Body of pancreas (tissue), 4 donors: Measurements from ENCODE around the gene GPBP1L1. TPM values are rescaled to one million over a fixed set of nuclear protein-coding genes. Genes with fewer than 3 reads are reported as not detected.

Source experiments
- ATAC-seq: fragments of 150-250 bp; one replicate; pipeline ENCODE4 v1.9.1; 2016
- DNase-seq, 4 donors: peaks; one replicate each; pipeline ENCODE4 v3.0.0-alpha.2; 2019
- H3K27ac ChIP-seq, 4 donors: fragments of 200-600 bp; sonication (generic); 1 replicate in 3 of 4; 2 replicates in 1 of 4; pipeline versions ENCODE4 v1.5.1 to v1.6.1; 2016 to 2019; ENCODE audit warnings: mild to moderate bottlenecking in 1 of 4, mixed read lengths in 1 of 4, moderate library complexity in 1 of 4
- H3K27me3 ChIP-seq, 2 donors: fragments of 200-600 bp; sonication (generic); one replicate each; pipeline ENCODE4 v1.6.0; 2016; ENCODE audit warnings: mild to moderate bottlenecking in 1 of 2
- H3K36me3 ChIP-seq, 2 donors: fragments of 200-600 bp; sonication (generic); replicated peaks in 1 of 2; 2 replicates each; pipeline ENCODE4 v1.5.1; 2016; ENCODE audit warnings: low read depth in 2 of 2; ENCODE audit not compliant: insufficient read depth in 1 of 2
- H3K4me1 ChIP-seq: fragments of 200-600 bp; sonication (generic); one replicate; pipeline ENCODE4 v1.6.0; 2016
- H3K4me3 ChIP-seq, 2 donors: fragments of 200-600 bp; sonication (generic); 1 replicate in 1 of 2; 2 replicates in 1 of 2; pipeline ENCODE4 v1.5.1; 2016 to 2019
- H3K9me3 ChIP-seq, 3 donors: fragments of 200-600 bp; sonication (generic); 1 replicate in 2 of 3; 2 replicates in 1 of 3; pipeline ENCODE4 v1.5.1; 2016
- CTCF ChIP-seq, 7 experiments: fragments of 450-650 bp in 4 of 7; fragments of 200-600 bp in 3 of 7; sonication (generic) in 3 of 7; IDR thresholded peaks; one replicate each; pipeline ENCODE4 v1.5.1; 2016 to 2019; ENCODE audit warnings: antibody characterized with exemption in 7 of 7
- POLR2A ChIP-seq, 3 donors: fragments of 450-650 bp; IDR thresholded peaks; one replicate each; pipeline ENCODE4 v1.6.1; 2016; ENCODE audit warnings: antibody characterized with exemption in 3 of 3, mild to moderate bottlenecking in 2 of 3
- WGBS, 2 donors: methylation state at CpG; one replicate each; pipeline ENCODE4 v1.1.5; 2017; 5-methylcytosine and 5-hydroxymethylcytosine counted together
- intact Hi-C: fragments of 100-400 bp; cut with DNase I; formaldehyde crosslinking; loops from one replicate; pipeline ENCODE4 v1.15.1; 2023
- total RNA-seq, 2 donors: library from RNA; depleted of rRNA; stranded (reverse); fragments of >200 nt; gene quantifications; one replicate each; pipeline ENCODE4 v1.1.0, GENCODE V29; 2016

GPBP1L1 gene
- total RNA-seq, 2 donors from 2014 or later, result 61.0 to 90.0 TPM

- no peaks in the 10 kb centered on the region for H3K36me3 ChIP-seq
- DNase-seq (peak; percentile 97 to 99 (median 98)), ATAC-seq (peak; percentile 90)
- H3K4me1 ChIP-seq, result peaks cover 36% of the 10 kb centered on the region
- intact Hi-C loops, result no loop called here
- no peaks in the 10 kb centered on the region for H3K27me3 ChIP-seq
- WGBS, 2 donors, result 0% methylated on average over 8 to 44 of the region's 44 CpGs
- peak overlapping the region; percentile 96 for H3K4me3 ChIP-seq
- peak overlapping the region; percentile 93 to 96 (median 95) for H3K27ac ChIP-seq
- H3K9me3 ChIP-seq, result no peaks in the 10 kb centered on the region
- peak; percentile 82 to 97 (median 96) for TF ChIP-seq POLR2A (IDR thresholded peaks at IDR 0.05)
- peak in 1 of 7 experiments; percentile 1 for TF ChIP-seq CTCF (IDR thresholded peaks at IDR 0.05)
Observed at GRCh38 chr1:45687014-45687753, 851 bp upstream of the GPBP1L1 start.

- TF ChIP-seq CTCF (IDR thresholded peaks at IDR 0.05), result no peak
- no peak for TF ChIP-seq POLR2A (IDR thresholded peaks at IDR 0.05)
- no peaks in the 10 kb centered on the region for H3K36me3 ChIP-seq
- no peak for ATAC-seq
- intact Hi-C loops, result no loop called here
- H3K9me3 ChIP-seq, result no peaks in the 10 kb centered on the region
- peak overlapping the region; percentile 96 for H3K4me3 ChIP-seq
- H3K27ac ChIP-seq, result peak overlapping the region; percentile 93 to 96 (median 95)
- H3K4me1 ChIP-seq, result peaks cover 48% of the 10 kb centered on the region
- DNase-seq, result peak; percentile 80 to 89 (median 82)
- no peaks in the 10 kb centered on the region for H3K27me3 ChIP-seq
- 0% methylated on average over 14 to 27 of the region's 27 CpGs for WGBS, 2 donors
Observed at GRCh38 chr1:45686015-45686287, 382 bp downstream of the GPBP1L1 start.

- 0% methylated on average over 13 of the region's 13 CpGs for WGBS, 2 donors
- peak overlapping the region; percentile 93 to 96 (median 95) for H3K27ac ChIP-seq
- ATAC-seq, result no peak
Observed at GRCh38 chr1:45685308-45686014, 872 bp downstream of the GPBP1L1 start.

GRCh38 chr1:45684402-45684801 lies 1.9 kb downstream of the GPBP1L1 start:
- peak overlapping the region in 1 of 4 donors; percentile 93 for H3K27ac ChIP-seq
- no peaks in the 10 kb centered on the region for H3K27me3 ChIP-seq
- no peak overlapping the region for H3K4me3 ChIP-seq
- no peaks in the 10 kb centered on the region for H3K36me3 ChIP-seq
- WGBS, 2 donors, result 8 to 18% methylated on average over 2 of the region's 2 CpGs
- no peak for TF ChIP-seq CTCF (IDR thresholded peaks at IDR 0.05)
- TF ChIP-seq POLR2A (IDR thresholded peaks at IDR 0.05), result no peak
- DNase-seq (no peak), ATAC-seq (no peak)
- intact Hi-C loops, result no loop called here
- no peaks in the 10 kb centered on the region for H3K9me3 ChIP-seq
- H3K4me1 ChIP-seq, result peaks cover 62% of the 10 kb centered on the region

More at GRCh38 chr1:45685308-45686014, 872 bp downstream of the GPBP1L1 start:
- no peaks in the 10 kb centered on the region for H3K27me3 ChIP-seq
- H3K4me3 ChIP-seq, result peak overlapping the region; percentile 96
- no peaks in the 10 kb centered on the region for H3K36me3 ChIP-seq
- no peak for DNase-seq
- H3K4me1 ChIP-seq, result peaks cover 53% of the 10 kb centered on the region
- no peaks in the 10 kb centered on the region for H3K9me3 ChIP-seq
- no peak for TF ChIP-seq POLR2A (IDR thresholded peaks at IDR 0.05)
- TF ChIP-seq CTCF (IDR thresholded peaks at IDR 0.05), result no peak
- intact Hi-C loops, result no loop called here
